WTC11 (cell line): ENCODE measurements around the gene ZNF135. TPM values are rescaled to one million over a fixed set of nuclear protein-coding genes. Genes with fewer than 3 reads are reported as not detected.

Experiments used
- ATAC-seq: fragments of 200-7000 bp; cut with Tn5 transposase; 2 replicates; pipeline ENCODE4 v1.10.0; 2021; ENCODE audit warnings: mild to moderate bottlenecking, moderate library complexity
- CTCF ChIA-PET: fragments of 300-600 bp; sonication (Branson Sonifier 250); formaldehyde crosslinking; loops from one replicate; lab custom pipeline; 2021; ENCODE audit warnings: antibody characterized with exemption; lab: Charles Lee
- POLR2A ChIA-PET: fragments of 350-600 bp; sonication (Branson Sonifier 250); formaldehyde crosslinking; loops from one replicate; lab custom pipeline; 2021; ENCODE audit warnings: antibody characterized with exemption; lab: Charles Lee
- DNase-seq: peaks from one replicate; pipeline ENCODE4 v3.0.0; 2021; ENCODE audit warnings: low spot score
- H3K27ac Mint-ChIP-seq: 2 replicates; pipeline ENCODE4 v1.8.0; 2021; ENCODE audit warnings: mixed read lengths
- H3K27me3 Mint-ChIP-seq: 2 replicates; pipeline ENCODE4 v1.8.0; 2021; ENCODE audit warnings: low read depth, mild to moderate bottlenecking, moderate library complexity, mixed read lengths
- H3K36me3 Mint-ChIP-seq: 2 replicates; pipeline ENCODE4 v1.8.0; 2021; ENCODE audit warnings: mixed read lengths
- H3K4me1 Mint-ChIP-seq: 2 replicates; pipeline ENCODE4 v1.8.0; 2022; ENCODE audit warnings: mixed read lengths
- H3K4me3 Mint-ChIP-seq: 2 replicates; pipeline ENCODE4 v1.8.0; 2021; ENCODE audit warnings: mild to moderate bottlenecking, moderate library complexity, mixed read lengths
- H3K9me3 Mint-ChIP-seq: 2 replicates; pipeline ENCODE4 v1.8.0; 2021; ENCODE audit warnings: mixed read lengths
- CREB1 ChIP-seq: sonication (generic); formaldehyde crosslinking; IDR thresholded peaks from 2 replicates; pipeline ENCODE4 v1.8.0; 2023; ENCODE audit warnings: mild to moderate bottlenecking, missing genetic modification reagents
- CREM ChIP-seq: sonication (generic); formaldehyde crosslinking; IDR thresholded peaks from 2 replicates; pipeline ENCODE4 v1.8.1; 2022; ENCODE audit warnings: mild to moderate bottlenecking, missing genetic modification reagents, moderate library complexity
- CTCF ChIP-seq: fragments of 200-600 bp; IDR thresholded peaks from 2 replicates; pipeline ENCODE4 v1.8.0; 2022; ENCODE audit warnings: antibody characterized with exemption
- E2F1 ChIP-seq: sonication (generic); formaldehyde crosslinking; IDR thresholded peaks from 2 replicates; pipeline ENCODE4 v1.8.0; 2022; ENCODE audit warnings: mild to moderate bottlenecking, missing genetic modification reagents
- FOXP1 ChIP-seq: sonication (generic); formaldehyde crosslinking; IDR thresholded peaks from 2 replicates; pipeline ENCODE4 v1.8.0; 2022; ENCODE audit warnings: missing genetic modification reagents, mild to moderate bottlenecking, moderate library complexity, borderline replicate concordance
- GTF2I ChIP-seq: fragments of 250-450 bp; sonication (Bioruptor Pico); conservative IDR thresholded peaks from 2 replicates; pipeline ENCODE4 v1.4.0; 2021; ENCODE audit warnings: mild to moderate bottlenecking
- IRF2 ChIP-seq: sonication (generic); formaldehyde crosslinking; IDR thresholded peaks from 2 replicates; pipeline ENCODE4 v1.8.0; 2022; ENCODE audit warnings: low read depth, missing genetic modification reagents, borderline replicate concordance
- KAT7 ChIP-seq: sonication (generic); formaldehyde crosslinking; IDR thresholded peaks from 2 replicates; pipeline ENCODE4 v1.8.1; 2023; ENCODE audit warnings: missing genetic modification reagents, mild to moderate bottlenecking, borderline replicate concordance
- MXD4 ChIP-seq: fragments of 250-450 bp; sonication (Bioruptor Pico); IDR thresholded peaks from 2 replicates; pipeline ENCODE4 v1.8.0; 2021; ENCODE audit warnings: mild to moderate bottlenecking, moderate library complexity, borderline replicate concordance
- NFYB ChIP-seq: sonication (generic); formaldehyde crosslinking; conservative IDR thresholded peaks from 2 replicates; pipeline ENCODE4 v1.8.0; 2022; ENCODE audit warnings: low read depth, missing genetic modification reagents
- RELA ChIP-seq: sonication (generic); formaldehyde crosslinking; IDR thresholded peaks from 2 replicates; pipeline ENCODE4 v1.8.1; 2022; ENCODE audit warnings: missing genetic modification reagents, mild to moderate bottlenecking, borderline replicate concordance
- RORB ChIP-seq: fragments of 250-450 bp; sonication (Bioruptor Pico); IDR thresholded peaks from 2 replicates; pipeline ENCODE4 v1.9.0; 2021; ENCODE audit warnings: mild to moderate bottlenecking
- SP1 ChIP-seq: sonication (generic); formaldehyde crosslinking; conservative IDR thresholded peaks from 2 replicates; pipeline ENCODE4 v1.8.1; 2022; ENCODE audit warnings: missing genetic modification reagents
- ZMAT4 ChIP-seq: fragments of 250-450 bp; sonication (Bioruptor Pico); IDR thresholded peaks from 2 replicates; pipeline ENCODE4 v1.9.0; 2021; ENCODE audit warnings: mild to moderate bottlenecking
- ZNF121 ChIP-seq: sonication (generic); formaldehyde crosslinking; IDR thresholded peaks from 2 replicates; pipeline ENCODE4 v1.8.0; 2023; ENCODE audit warnings: missing genetic modification reagents
- ZNF263 ChIP-seq: sonication (generic); formaldehyde crosslinking; IDR thresholded peaks from 2 replicates; pipeline ENCODE4 v1.8.1; 2022; ENCODE audit warnings: low read depth, mild to moderate bottlenecking, moderate library complexity, missing genetic modification reagents
- total RNA-seq: library from RNA; stranded (reverse); gene quantifications from 3 replicates; pipeline ENCODE4 v1.2.3, GENCODE V29; 2021
- TF ChIP-seq, protein P1 (sequence below): fragments of 250-450 bp; sonication (Bioruptor Pico); IDR thresholded peaks from 2 replicates; pipeline ENCODE4 v2.1.2; 2022; ENCODE audit warnings: mild to moderate bottlenecking, moderate library complexity
- TF ChIP-seq, protein P2 (sequence below): sonication (generic); formaldehyde crosslinking; IDR thresholded peaks from 2 replicates; pipeline ENCODE4 v1.8.0; 2022; ENCODE audit warnings: mild to moderate bottlenecking, missing genetic modification reagents
- TF ChIP-seq, protein P3 (sequence below): sonication (generic); formaldehyde crosslinking; IDR thresholded peaks from 2 replicates; pipeline ENCODE4 v1.8.1; 2023; ENCODE audit warnings: mild to moderate bottlenecking, missing genetic modification reagents

ZNF135 gene
- total RNA-seq, 1 experiment from 2014 or later, result 5.6 TPM

DNA sequence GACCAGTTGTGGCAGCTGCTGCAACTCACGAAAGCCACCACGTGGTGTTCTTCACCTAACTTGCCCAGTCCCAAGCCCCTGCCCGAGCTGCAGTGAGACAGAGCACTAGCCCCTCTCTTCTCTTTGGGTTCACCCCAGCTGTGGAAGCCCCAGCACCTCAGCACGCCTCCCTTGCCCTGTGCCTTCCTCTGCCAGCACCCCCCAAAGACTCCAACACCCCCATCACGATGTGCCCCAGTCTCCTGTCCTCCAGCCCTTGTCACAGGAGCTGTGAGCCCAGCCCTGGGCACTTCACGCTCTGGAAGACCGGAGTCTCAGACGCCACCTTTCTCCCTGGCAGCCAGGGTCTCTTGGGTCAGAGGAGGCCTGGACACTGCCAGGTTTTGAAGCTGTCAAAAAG, 2.2 kb upstream of the ZNF135 start (continued):
- TF ChIP-seq CTCF (no peak), ZNF121 (CRISPR knock-in tag) (no peak), CREM (no peak)
- TF ChIP-seq, all 79 proteins: peak for 0

DNA sequence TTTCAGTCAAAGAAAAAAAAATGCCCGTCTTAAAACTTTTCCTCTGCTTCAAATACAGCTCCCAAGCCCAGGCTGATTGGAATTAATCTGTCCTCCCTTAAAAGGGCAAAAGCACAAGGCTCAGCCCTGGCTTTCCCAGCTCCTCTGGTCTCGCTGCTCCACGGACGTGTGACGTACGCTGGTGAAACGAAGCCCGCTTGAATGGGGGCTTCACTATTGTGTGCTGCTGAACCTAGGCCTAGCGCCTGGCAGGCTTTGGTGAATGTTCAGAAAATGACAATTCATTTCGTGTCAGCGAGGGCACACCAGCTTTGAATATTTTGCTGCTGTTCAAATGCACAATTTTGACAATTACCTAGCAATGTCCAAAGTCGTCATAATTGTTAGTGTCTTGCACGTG, 615 bp upstream of the ZNF135 start:
- CTCF ChIA-PET, result interaction anchor here (0.9 to 3.5 kb wide), 9 partner anchors 12 to 142 kb away, joined by 3 to 30 read pairs (median 3); partner anchors contain the start of genes ZNF329 and ZNF417
- TF ChIP-seq KAT7, result no peak
- TF ChIP-seq IRF2, result no peak
- no peak for TF ChIP-seq ZMAT4 (CRISPR knock-in tag)
- TF ChIP-seq CREB1, result no peak
- TF ChIP-seq, protein P1, sequence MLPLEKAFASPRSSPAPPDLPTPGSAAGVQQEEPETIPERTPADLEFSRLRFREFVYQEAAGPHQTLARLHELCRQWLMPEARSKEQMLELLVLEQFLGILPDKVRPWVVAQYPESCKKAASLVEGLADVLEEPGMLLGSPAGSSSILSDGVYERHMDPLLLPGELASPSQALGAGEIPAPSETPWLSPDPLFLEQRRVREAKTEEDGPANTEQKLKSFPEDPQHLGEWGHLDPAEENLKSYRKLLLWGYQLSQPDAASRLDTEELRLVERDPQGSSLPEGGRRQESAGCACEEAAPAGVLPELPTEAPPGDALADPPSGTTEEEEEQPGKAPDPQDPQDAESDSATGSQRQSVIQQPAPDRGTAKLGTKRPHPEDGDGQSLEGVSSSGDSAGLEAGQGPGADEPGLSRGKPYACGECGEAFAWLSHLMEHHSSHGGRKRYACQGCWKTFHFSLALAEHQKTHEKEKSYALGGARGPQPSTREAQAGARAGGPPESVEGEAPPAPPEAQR (CRISPR knock-in tag), result no peak
- no peak for TF ChIP-seq E2F1 (CRISPR knock-in tag)
- TF ChIP-seq SP1 (CRISPR knock-in tag), result no peak
- no peak for TF ChIP-seq ZNF263 (CRISPR knock-in tag)
- TF ChIP-seq RORB (CRISPR knock-in tag), result no peak
- TF ChIP-seq RELA (CRISPR knock-in tag), result no peak
- TF ChIP-seq MXD4 (CRISPR knock-in tag), result no peak
- TF ChIP-seq NFYB (CRISPR knock-in tag), result no peak
- no peak for TF ChIP-seq GTF2I
- TF ChIP-seq, protein P2, sequence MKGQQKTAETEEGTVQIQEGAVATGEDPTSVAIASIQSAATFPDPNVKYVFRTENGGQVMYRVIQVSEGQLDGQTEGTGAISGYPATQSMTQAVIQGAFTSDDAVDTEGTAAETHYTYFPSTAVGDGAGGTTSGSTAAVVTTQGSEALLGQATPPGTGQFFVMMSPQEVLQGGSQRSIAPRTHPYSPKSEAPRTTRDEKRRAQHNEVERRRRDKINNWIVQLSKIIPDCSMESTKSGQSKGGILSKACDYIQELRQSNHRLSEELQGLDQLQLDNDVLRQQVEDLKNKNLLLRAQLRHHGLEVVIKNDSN (CRISPR knock-in tag), result no peak
- no peak for TF ChIP-seq FOXP1
- TF ChIP-seq, protein P3, sequence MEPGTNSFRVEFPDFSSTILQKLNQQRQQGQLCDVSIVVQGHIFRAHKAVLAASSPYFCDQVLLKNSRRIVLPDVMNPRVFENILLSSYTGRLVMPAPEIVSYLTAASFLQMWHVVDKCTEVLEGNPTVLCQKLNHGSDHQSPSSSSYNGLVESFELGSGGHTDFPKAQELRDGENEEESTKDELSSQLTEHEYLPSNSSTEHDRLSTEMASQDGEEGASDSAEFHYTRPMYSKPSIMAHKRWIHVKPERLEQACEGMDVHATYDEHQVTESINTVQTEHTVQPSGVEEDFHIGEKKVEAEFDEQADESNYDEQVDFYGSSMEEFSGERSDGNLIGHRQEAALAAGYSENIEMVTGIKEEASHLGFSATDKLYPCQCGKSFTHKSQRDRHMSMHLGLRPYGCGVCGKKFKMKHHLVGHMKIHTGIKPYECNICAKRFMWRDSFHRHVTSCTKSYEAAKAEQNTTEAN (CRISPR knock-in tag), result no peak

More for the DNA sequence above, 615 bp upstream of the ZNF135 start:
- peak overlapping the region; percentile 69 for H3K4me3 Mint-ChIP-seq
- peak overlapping the region; percentile 93 for H3K27ac Mint-ChIP-seq
- peaks cover 26% of the 10 kb centered on the region for H3K4me1 Mint-ChIP-seq
- ATAC-seq (no peak), DNase-seq (no peak)
- peaks cover 14% of the 10 kb centered on the region for H3K36me3 Mint-ChIP-seq
- peaks cover 10% of the 10 kb centered on the region for H3K9me3 Mint-ChIP-seq
- POLR2A ChIA-PET, result interaction anchor here (0.6 to 2.7 kb wide), 12 partner anchors 9 to 571 kb away, joined by 3 to 16 read pairs (median 4); partner anchors contain the start of genes ZNF329, ZNF419, ZNF606 and ZSCAN18
- peaks cover 6% of the 10 kb centered on the region for H3K27me3 Mint-ChIP-seq
